SU-DHL-6 (cell line): ENCODE measurements around the gene CUBN.

Experiments used
- H2AFZ ChIP-seq: fragments of 200-600 bp; sonication (generic); 2 replicates; pipeline ENCODE4 v1.6.1; 2014; ENCODE audit warnings: low read depth, mild to moderate bottlenecking, moderate library complexity, mixed read lengths, antibody characterized with exemption, low read length; ENCODE audit not compliant: severe bottlenecking
- H3F3A ChIP-seq: fragments of 200-600 bp; shearing (Covaris generic); 2 replicates; pipeline ENCODE4 v1.6.0; 2016; ENCODE audit warnings: antibody characterized with exemption, mild to moderate bottlenecking; ENCODE audit not compliant: insufficient read depth
- H3K27ac ChIP-seq: fragments of 200-600 bp; sonication (generic); 2 replicates; pipeline ENCODE4 v1.5.1; 2016; ENCODE audit warnings: low read depth, mild to moderate bottlenecking, low read length, moderate library complexity, mixed read lengths
- H3K27me3 ChIP-seq: fragments of 200-600 bp; sonication (generic), shearing (Covaris generic); 2 replicates; pipeline ENCODE4 v1.6.0; 2014; ENCODE audit warnings: mild to moderate bottlenecking, low read length
- H3K36me3 ChIP-seq: fragments of 200-600 bp; sonication (generic); 2 replicates; pipeline ENCODE4 v1.6.1; 2014; ENCODE audit warnings: mild to moderate bottlenecking, low read length, mixed read lengths
- H3K4me2 ChIP-seq: fragments of 300-600, 200-600 bp; shearing (Covaris generic), sonication (generic); 2 replicates; pipeline ENCODE4 v1.6.0; 2014; ENCODE audit warnings: low read length, low read depth, mild to moderate bottlenecking; ENCODE audit not compliant: poor library complexity, severe bottlenecking
- H3K4me3 ChIP-seq: fragments of 200-600 bp; sonication (generic); 2 replicates; pipeline ENCODE4 v1.5.1; 2014; ENCODE audit warnings: antibody characterized with exemption, low read length, mild to moderate bottlenecking, mixed read lengths; ENCODE audit not compliant: insufficient read depth, poor library complexity, severe bottlenecking
- H3K79me2 ChIP-seq: fragments of 200-600 bp; sonication (generic); 2 replicates; pipeline ENCODE4 v1.6.1; 2014; ENCODE audit warnings: mild to moderate bottlenecking, low read length, moderate library complexity; ENCODE audit not compliant: insufficient read depth
- H3K9ac ChIP-seq: fragments of 200-600 bp; sonication (generic); 2 replicates; pipeline ENCODE4 v1.7.0; 2014; ENCODE audit warnings: mild to moderate bottlenecking, low read length
- H3K9me2 ChIP-seq: fragments of 200-600 bp; sonication (generic); replicated peaks from 2 replicates; pipeline ENCODE4 v1.6.1; 2014; ENCODE audit warnings: low read length; ENCODE audit not compliant: insufficient read depth
- H3K9me3 ChIP-seq: fragments of 200-600 bp; sonication (generic); 2 replicates; pipeline ENCODE4 v1.6.1; 2014; ENCODE audit warnings: low read length, mixed read lengths; ENCODE audit not compliant: insufficient read depth
- H4K20me1 ChIP-seq: fragments of 200-600 bp; sonication (generic); 2 replicates; pipeline ENCODE4 v1.6.1; 2014; ENCODE audit warnings: low read depth, mild to moderate bottlenecking, antibody characterized with exemption, low read length, moderate library complexity, mixed read lengths
- EZH2phosphoT487 ChIP-seq: fragments of 200-600 bp; sonication (generic), shearing (Covaris generic); conservative IDR thresholded peaks from 2 replicates; pipeline ENCODE4 v1.6.1; 2018; ENCODE audit warnings: mild to moderate bottlenecking, antibody characterized with exemption, low read length, moderate library complexity, mixed read lengths
- TF ChIP-seq, protein P1 (sequence below): fragments of 200-600 bp; sonication (generic); IDR thresholded peaks from one replicate; pipeline ENCODE4 v1.5.1; 2017; ENCODE audit warnings: antibody characterized with exemption, mild to moderate bottlenecking, low read length, moderate library complexity; ENCODE audit not compliant: insufficient read depth, poor library complexity, severe bottlenecking

Gene CUBN

DNA sequence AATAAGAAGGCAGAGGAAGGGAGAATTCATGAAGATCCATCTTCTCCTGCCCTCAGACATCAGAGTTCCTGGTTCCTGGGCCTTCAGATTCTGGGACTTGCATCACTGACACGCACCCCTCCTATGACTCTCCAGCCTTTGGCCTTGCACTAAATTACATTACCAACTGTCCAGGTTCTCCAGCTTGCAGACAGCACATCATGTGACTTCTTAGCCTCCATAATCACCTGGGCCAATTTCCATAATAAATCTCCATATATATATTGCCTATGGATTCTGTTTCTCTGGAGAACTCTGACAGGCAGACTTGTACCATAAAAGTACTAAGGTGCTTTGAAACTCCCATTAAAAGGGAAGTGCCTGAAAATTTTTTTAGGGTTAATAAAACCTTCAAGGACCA lies 335.6 kb downstream of the CUBN start:
- Histone ChIP-seq H2AFZ (no peak overlapping the region), H3K4me3 (no peak overlapping the region), H3K9me2 (no peaks in the 10 kb centered on the region), H3K4me2 (no peak overlapping the region), H3K27ac (no peak overlapping the region), H3F3A (no peaks in the 10 kb centered on the region), H4K20me1 (no peaks in the 10 kb centered on the region; the same call in 1 of the 2 replicates), H3K9me3 (no peaks in the 10 kb centered on the region), H3K27me3 (no peaks in the 10 kb centered on the region), H3K36me3 (no peaks in the 10 kb centered on the region), H3K9ac (no peak overlapping the region), H3K79me2 (peaks cover 41% of the 10 kb centered on the region)
- TF ChIP-seq, protein P1, sequence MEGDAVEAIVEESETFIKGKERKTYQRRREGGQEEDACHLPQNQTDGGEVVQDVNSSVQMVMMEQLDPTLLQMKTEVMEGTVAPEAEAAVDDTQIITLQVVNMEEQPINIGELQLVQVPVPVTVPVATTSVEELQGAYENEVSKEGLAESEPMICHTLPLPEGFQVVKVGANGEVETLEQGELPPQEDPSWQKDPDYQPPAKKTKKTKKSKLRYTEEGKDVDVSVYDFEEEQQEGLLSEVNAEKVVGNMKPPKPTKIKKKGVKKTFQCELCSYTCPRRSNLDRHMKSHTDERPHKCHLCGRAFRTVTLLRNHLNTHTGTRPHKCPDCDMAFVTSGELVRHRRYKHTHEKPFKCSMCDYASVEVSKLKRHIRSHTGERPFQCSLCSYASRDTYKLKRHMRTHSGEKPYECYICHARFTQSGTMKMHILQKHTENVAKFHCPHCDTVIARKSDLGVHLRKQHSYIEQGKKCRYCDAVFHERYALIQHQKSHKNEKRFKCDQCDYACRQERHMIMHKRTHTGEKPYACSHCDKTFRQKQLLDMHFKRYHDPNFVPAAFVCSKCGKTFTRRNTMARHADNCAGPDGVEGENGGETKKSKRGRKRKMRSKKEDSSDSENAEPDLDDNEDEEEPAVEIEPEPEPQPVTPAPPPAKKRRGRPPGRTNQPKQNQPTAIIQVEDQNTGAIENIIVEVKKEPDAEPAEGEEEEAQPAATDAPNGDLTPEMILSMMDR: no peak
- no peak for TF ChIP-seq EZH2phosphoT487

GRCh38 chr10:16792675-16793074 lies 336.9 kb downstream of the CUBN start:
- no peaks in the 10 kb centered on the region; the same call in 1 of the 2 replicates for H4K20me1 ChIP-seq
- H3K4me2 ChIP-seq: no peak overlapping the region
- H3K36me3 ChIP-seq: no peaks in the 10 kb centered on the region
- H3K27ac ChIP-seq: no peak overlapping the region
- no peak overlapping the region for H3K9ac ChIP-seq
- H3K9me3 ChIP-seq: no peaks in the 10 kb centered on the region
- TF ChIP-seq EZH2phosphoT487: no peak
- TF ChIP-seq, protein P1: no peak
- H3K4me3 ChIP-seq: no peak overlapping the region
- H3K27me3 ChIP-seq: no peaks in the 10 kb centered on the region
- no peaks in the 10 kb centered on the region for H3F3A ChIP-seq
- H3K79me2 ChIP-seq: peaks cover 39% of the 10 kb centered on the region
- no peak overlapping the region for H2AFZ ChIP-seq
- no peaks in the 10 kb centered on the region for H3K9me2 ChIP-seq

GRCh38 chr10:16789765-16790164 lies 339.8 kb downstream of the CUBN start:
- Histone ChIP-seq H3K4me2 (no peak overlapping the region), H3K27ac (no peak overlapping the region), H3K9ac (no peak overlapping the region), H3K4me3 (no peak overlapping the region), H2AFZ (no peak overlapping the region), H3K79me2 (peaks cover 28% of the 10 kb centered on the region), H3K9me2 (no peaks in the 10 kb centered on the region), H3F3A (no peaks in the 10 kb centered on the region), H3K27me3 (no peaks in the 10 kb centered on the region), H3K9me3 (no peaks in the 10 kb centered on the region), H4K20me1 (no peaks in the 10 kb centered on the region; the same call in 1 of the 2 replicates), H3K36me3 (no peaks in the 10 kb centered on the region)
- TF ChIP-seq, protein P1: no peak
- no peak for TF ChIP-seq EZH2phosphoT487
